ENCODE data around the gene SPATA16.

DNA sequence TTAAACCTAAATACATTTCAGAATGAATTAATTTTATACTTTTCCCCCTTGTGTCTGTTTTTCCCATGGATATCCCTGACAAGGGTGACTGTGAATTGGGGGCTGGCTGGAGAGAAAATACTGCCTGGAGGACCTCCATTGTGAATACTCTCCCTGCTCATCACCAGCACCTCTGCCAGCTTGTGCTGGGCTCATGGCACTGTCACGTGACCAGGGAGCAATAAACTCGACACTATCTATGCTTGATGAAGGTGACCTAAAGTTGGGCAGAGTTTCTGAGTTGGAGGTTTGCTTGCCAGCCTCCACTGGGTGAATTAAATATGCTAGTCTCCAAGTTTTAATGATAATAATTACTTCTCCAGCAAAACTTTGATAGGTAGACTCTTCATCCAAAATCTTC is 189.5 kb downstream of the SPATA16 start:
- TF ChIP-seq EZH2phosphoT487 (IDR thresholded peaks at IDR 0.05; ENCODE audit: borderline replicate concordance), result no peak
- TF ChIP-seq, protein P1, sequence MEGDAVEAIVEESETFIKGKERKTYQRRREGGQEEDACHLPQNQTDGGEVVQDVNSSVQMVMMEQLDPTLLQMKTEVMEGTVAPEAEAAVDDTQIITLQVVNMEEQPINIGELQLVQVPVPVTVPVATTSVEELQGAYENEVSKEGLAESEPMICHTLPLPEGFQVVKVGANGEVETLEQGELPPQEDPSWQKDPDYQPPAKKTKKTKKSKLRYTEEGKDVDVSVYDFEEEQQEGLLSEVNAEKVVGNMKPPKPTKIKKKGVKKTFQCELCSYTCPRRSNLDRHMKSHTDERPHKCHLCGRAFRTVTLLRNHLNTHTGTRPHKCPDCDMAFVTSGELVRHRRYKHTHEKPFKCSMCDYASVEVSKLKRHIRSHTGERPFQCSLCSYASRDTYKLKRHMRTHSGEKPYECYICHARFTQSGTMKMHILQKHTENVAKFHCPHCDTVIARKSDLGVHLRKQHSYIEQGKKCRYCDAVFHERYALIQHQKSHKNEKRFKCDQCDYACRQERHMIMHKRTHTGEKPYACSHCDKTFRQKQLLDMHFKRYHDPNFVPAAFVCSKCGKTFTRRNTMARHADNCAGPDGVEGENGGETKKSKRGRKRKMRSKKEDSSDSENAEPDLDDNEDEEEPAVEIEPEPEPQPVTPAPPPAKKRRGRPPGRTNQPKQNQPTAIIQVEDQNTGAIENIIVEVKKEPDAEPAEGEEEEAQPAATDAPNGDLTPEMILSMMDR (conservative IDR thresholded peaks at IDR 0.05; ENCODE audit: low read length), result no peak

Data from Loucy (cell line).